GM12878 (cell line): ENCODE measurements around the gene DERL3. TPM values are rescaled to one million over a fixed set of nuclear protein-coding genes. Genes with fewer than 3 reads are reported as not detected.

ENCODE experiments used
- ATAC-seq: fragments of 200-7000 bp; cut with Tn5 transposase; 3 replicates; pipeline ENCODE4 v1.9.1; 2020; ENCODE audit warnings: mild to moderate bottlenecking, moderate library complexity
- BruUV-seq: library from RNA; stranded (reverse); fragments of 400-500 nt; replicated peaks from 2 replicates; lab custom pipeline; 2021; lab: Mats Ljungman, UMichigan
- CTCF ChIA-PET: fragments of 300-600 bp; sonication (Branson Sonifier 250); formaldehyde crosslinking; extraction: SDS; loops from one replicate; lab custom pipeline; 2021; ENCODE audit warnings: inconsistent platforms; lab: Yijun Ruan, JAX
- POLR2A ChIA-PET: fragments of 350-600 bp; formaldehyde crosslinking; extraction: SDS; loops from one replicate; lab custom pipeline; 2021; ENCODE audit warnings: inconsistent platforms; lab: Charles Lee
- RAD21 ChIA-PET: fragments of 300-600 bp; sonication (Branson Sonifier 250); formaldehyde crosslinking; loops from one replicate; lab custom pipeline; 2023; ENCODE audit warnings: antibody characterized with exemption; ENCODE audit not compliant: unreplicated experiment; lab: Charles Lee
- SMC1A ChIA-PET: fragments of 300-600 bp; sonication (Branson Sonifier 250); formaldehyde crosslinking; loops from one replicate; lab custom pipeline; 2023; ENCODE audit not compliant: unreplicated experiment, uncharacterized antibody; lab: Charles Lee
- DNase-seq: peaks from one replicate; pipeline ENCODE4 v3.0.0-alpha.2; 2011; ENCODE audit warnings: low read depth, low spot score
- FAIRE-seq: peaks from 3 replicates; lab custom pipeline; 2011; peaks lifted over from hg19 to GRCh38; lab: Jason Lieb, UNC
- H2AFZ ChIP-seq: 2 replicates; pipeline ENCODE4 v1.6.0; 2011; ENCODE audit warnings: low read depth, low read length, control low read depth; ENCODE audit not compliant: control insufficient read depth
- H3K27ac ChIP-seq: 2 replicates; pipeline ENCODE4 v1.5.1; 2011; ENCODE audit warnings: control low read depth; ENCODE audit not compliant: control insufficient read depth, insufficient read depth
- H3K27me3 ChIP-seq, 2 experiments: replicated peaks in 1 of 2; 2 replicates each; pipeline versions ENCODE4 v1.6.0 to v1.6.1; 2011; ENCODE audit warnings: low read length in 1 of 2; ENCODE audit not compliant: control insufficient read depth in 2 of 2, insufficient read depth in 2 of 2
- H3K36me3 ChIP-seq, 2 experiments: 2 replicates each; pipeline ENCODE4 v1.5.1; 2011; ENCODE audit warnings: low read length in 1 of 2; ENCODE audit not compliant: control insufficient read depth in 2 of 2, insufficient read depth in 2 of 2
- H3K4me1 ChIP-seq: 2 replicates; pipeline ENCODE4 v1.6.1; 2011; ENCODE audit warnings: mild to moderate bottlenecking, low read length, moderate library complexity, mixed read lengths; ENCODE audit not compliant: control insufficient read depth, insufficient read depth
- H3K4me2 ChIP-seq: 2 replicates; pipeline ENCODE4 v1.6.0; 2011; ENCODE audit warnings: control low read depth; ENCODE audit not compliant: control insufficient read depth, insufficient read depth
- H3K4me3 ChIP-seq: fragments of 200-600 bp; sonication (generic); 2 replicates; pipeline ENCODE4 v1.5.1; 2016
- H3K79me2 ChIP-seq: 2 replicates; pipeline ENCODE4 v1.6.0; 2011; ENCODE audit warnings: low read length; ENCODE audit not compliant: control insufficient read depth, insufficient read depth
- H3K9ac ChIP-seq: 2 replicates; pipeline ENCODE4 v1.8.0; 2011; ENCODE audit warnings: low read length, control low read depth, mixed read lengths; ENCODE audit not compliant: control insufficient read depth, insufficient read depth
- H3K9me3 ChIP-seq: replicated peaks from 3 replicates; pipeline ENCODE4 v1.5.1; 2011; ENCODE audit warnings: mild to moderate bottlenecking, low read length; ENCODE audit not compliant: control insufficient read depth, insufficient read depth
- H4K20me1 ChIP-seq: 2 replicates; pipeline ENCODE4 v1.6.0; 2011; ENCODE audit not compliant: control insufficient read depth, insufficient read depth
- BACH1 ChIP-seq: fragments of 450-650 bp; IDR thresholded peaks from 2 replicates; pipeline ENCODE4 v1.6.1; 2017; ENCODE audit warnings: mild to moderate bottlenecking, borderline replicate concordance
- BMI1 ChIP-seq: fragments of 450-650 bp; IDR thresholded peaks from 2 replicates; pipeline ENCODE4 v1.6.1; 2016; ENCODE audit warnings: mild to moderate bottlenecking, moderate library complexity, borderline replicate concordance
- CHD1 ChIP-seq: IDR thresholded peaks from 2 replicates; pipeline ENCODE4 v1.6.1; 2012; ENCODE audit warnings: low read depth, low read length, improper control_type of control experiment
- MTA2 ChIP-seq: fragments of 450-650 bp; IDR thresholded peaks from 2 replicates; pipeline ENCODE4 v1.6.1; 2016; ENCODE audit warnings: low read depth, mild to moderate bottlenecking, moderate library complexity
- NBN ChIP-seq: fragments of 450-650 bp; IDR thresholded peaks from 2 replicates; pipeline ENCODE4 v1.6.1; 2016
- NFXL1 ChIP-seq: fragments of 450-650 bp; IDR thresholded peaks from 2 replicates; pipeline ENCODE4 v1.6.1; 2017; ENCODE audit warnings: antibody characterized with exemption, mild to moderate bottlenecking, borderline replicate concordance
- RAD51 ChIP-seq: fragments of 450-650 bp; IDR thresholded peaks from 2 replicates; pipeline ENCODE4 v1.6.1; 2016; ENCODE audit warnings: moderate library complexity, mild to moderate bottlenecking, inconsistent platforms
- RCOR1 ChIP-seq: conservative IDR thresholded peaks from 2 replicates; pipeline ENCODE4 v1.6.1; 2012; ENCODE audit warnings: low read depth, low read length, improper control_type of control experiment
- SRF ChIP-seq, 2 experiments: IDR thresholded peaks; 2 replicates each; pipeline ENCODE4 v1.6.1; 2011; ENCODE audit warnings: low read depth in 2 of 2, low read length in 2 of 2, mild to moderate bottlenecking in 1 of 2, moderate library complexity in 1 of 2
- TCF12 ChIP-seq: IDR thresholded peaks from 2 replicates; pipeline ENCODE4 v1.6.1; 2011; ENCODE audit warnings: low read depth, mild to moderate bottlenecking, low read length
- WRNIP1 ChIP-seq: IDR thresholded peaks from 2 replicates; pipeline ENCODE4 v1.6.1; 2011; ENCODE audit warnings: low read depth, low read length, improper control_type of control experiment, borderline replicate concordance
- YBX1 ChIP-seq: fragments of 450-650 bp; IDR thresholded peaks from 2 replicates; pipeline ENCODE4 v1.6.1; 2016; ENCODE audit warnings: antibody characterized with exemption
- ZBTB4 ChIP-seq: fragments of 450-650 bp; formaldehyde crosslinking; IDR thresholded peaks from 2 replicates; pipeline ENCODE4 v1.4.0; 2022; ENCODE audit warnings: mild to moderate bottlenecking, moderate library complexity
- WGBS: methylation state at CpG from one replicate; pipeline ENCODE4 v1.1.6; 2016; ENCODE audit warnings: low lambda C conversion rate; ENCODE audit not compliant: insufficient replicate concordance, insufficient coverage; ENCODE audit errors: missing lambda C conversion rate; 5-methylcytosine and 5-hydroxymethylcytosine counted together
- in situ Hi-C: fragments of 300-500 bp; cut with MboI; formaldehyde crosslinking; loops from 9 replicates; pipeline ENCODE4 v1.14.3; 2018; ENCODE audit warnings: mixed read lengths
- intact Hi-C: fragments of 100-400 bp; cut with micrococcal nuclease; formaldehyde crosslinking; loops from one replicate; pipeline ENCODE4 v1.14.2; 2022; ENCODE audit not compliant: unreplicated experiment
- polyA plus RNA-seq, 11 experiments: library from polyadenylated mRNA; depleted of rRNA in 4 of 11; unstranded in 6 of 11; stranded (reverse) in 5 of 11; fragments of >200 nt; fragmentation: Nextera tagmentation in 4 of 11; fragmentation: Illumina TruSeq in 1 of 11; extraction: Ambion mirVana in 4 of 11; extraction: Trizol in 1 of 11; gene quantifications; 1 replicate in 1 of 11; 2 replicates in 10 of 11; pipeline versions ENCODE4 v1.2.1 to v1.2.3, GENCODE V29; 2011 to 2016; ENCODE audit warnings: inconsistent platforms in 2 of 11, missing spikeins in 2 of 11, low read depth in 1 of 11
- total RNA-seq, 4 experiments: library from RNA; depleted of rRNA in 3 of 4; stranded (reverse); fragments of >200 nt in 3 of 4; fragmentation: Illumina TruSeq in 1 of 4; extraction: Trizol in 1 of 4; gene quantifications; 2 replicates each; pipeline versions ENCODE4 v1.2.1 to v1.2.3, GENCODE V29; 2013 to 2021
- TF ChIP-seq, protein P1 (sequence below): IDR thresholded peaks from 2 replicates; pipeline ENCODE4 v1.6.1; 2011; ENCODE audit warnings: borderline replicate concordance, low read depth, mild to moderate bottlenecking, moderate library complexity, mixed read lengths, low read length; ENCODE audit not compliant: insufficient read depth; ENCODE audit errors: extremely low read length
- TF ChIP-seq, protein P2 (sequence below): fragments of 150-350 bp; IDR thresholded peaks from 2 replicates; pipeline ENCODE4 v1.6.1; 2016; ENCODE audit warnings: low read depth, low read length
- TF ChIP-seq, protein P3 (sequence below): IDR thresholded peaks from 2 replicates; pipeline ENCODE4 v1.6.1; 2012; ENCODE audit warnings: low read depth, low read length, improper control_type of control experiment

Gene DERL3
- total and polyA plus RNA-seq, 10 of the 15 experiments (the other 5 are each of a cell fraction or from before 2014, with no cell fraction given): 4.1 to 52.4 (median 14.1) TPM

- H3K27me3 ChIP-seq: no peaks in the 10 kb centered on the region
- CTCF ChIA-PET: interaction anchor here (0.5 to 2.0 kb wide), 2 partner anchors 9 to 18 kb away, joined by 3 to 4 read pairs; no protein-coding TSS in a partner anchor
- DNase-seq (no peak), ATAC-seq (no peak), FAIRE-seq (no peak)
- SMC1A ChIA-PET: interaction anchor here (1.1 to 1.2 kb wide), 2 partner anchors 26 to 46 kb away, joined by 3 to 4 read pairs; no protein-coding TSS in a partner anchor
- H2AFZ ChIP-seq: no peak overlapping the region
- BruUV-seq: no TSS peak
- no peak overlapping the region for H3K9ac ChIP-seq
- H3K4me3 ChIP-seq: no peak overlapping the region
- POLR2A ChIA-PET: interaction anchor here (1.8 kb wide), 1 partner anchor 19 kb away, joined by 4 read pairs; no protein-coding TSS in a partner anchor
- H3K36me3 ChIP-seq: peaks cover 43 to 61% of the 10 kb centered on the region in 2 experiments
- peaks cover 3% of the 10 kb centered on the region for H3K4me1 ChIP-seq
- H3K9me3 ChIP-seq: no peaks in the 10 kb centered on the region
- H3K4me2 ChIP-seq: no peak overlapping the region
- H4K20me1 ChIP-seq: no peaks in the 10 kb centered on the region; the same call in 1 of the 2 replicates
- no peaks in the 10 kb centered on the region; the same call in 1 of the 2 replicates for H3K79me2 ChIP-seq
- RAD21 ChIA-PET: no interaction called here
- WGBS: 73% methylated on average over 11 of the region's 13 CpGs
- in situ Hi-C loops: no loop called here
- H3K27ac ChIP-seq: no peak overlapping the region
- intact Hi-C loops: no loop called here
- TF ChIP-seq BACH1 (no peak), BMI1 (no peak), MTA2 (no peak), CHD1 (no peak), NBN (no peak), SRF (IDR thresholded peaks at IDR 0.05; ENCODE audit: low read depth in 2 of 2, low read length in 2 of 2) (no peak), WRNIP1 (no peak), TCF12 (no peak), ZBTB4 (CRISPR knock-in tag) (no peak), RAD51 (no peak), RCOR1 (no peak), NFXL1 (no peak), YBX1 (no peak)
- TF ChIP-seq, protein P1, sequence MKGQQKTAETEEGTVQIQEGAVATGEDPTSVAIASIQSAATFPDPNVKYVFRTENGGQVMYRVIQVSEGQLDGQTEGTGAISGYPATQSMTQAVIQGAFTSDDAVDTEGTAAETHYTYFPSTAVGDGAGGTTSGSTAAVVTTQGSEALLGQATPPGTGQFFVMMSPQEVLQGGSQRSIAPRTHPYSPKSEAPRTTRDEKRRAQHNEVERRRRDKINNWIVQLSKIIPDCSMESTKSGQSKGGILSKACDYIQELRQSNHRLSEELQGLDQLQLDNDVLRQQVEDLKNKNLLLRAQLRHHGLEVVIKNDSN: no peak
- TF ChIP-seq, protein P2, sequence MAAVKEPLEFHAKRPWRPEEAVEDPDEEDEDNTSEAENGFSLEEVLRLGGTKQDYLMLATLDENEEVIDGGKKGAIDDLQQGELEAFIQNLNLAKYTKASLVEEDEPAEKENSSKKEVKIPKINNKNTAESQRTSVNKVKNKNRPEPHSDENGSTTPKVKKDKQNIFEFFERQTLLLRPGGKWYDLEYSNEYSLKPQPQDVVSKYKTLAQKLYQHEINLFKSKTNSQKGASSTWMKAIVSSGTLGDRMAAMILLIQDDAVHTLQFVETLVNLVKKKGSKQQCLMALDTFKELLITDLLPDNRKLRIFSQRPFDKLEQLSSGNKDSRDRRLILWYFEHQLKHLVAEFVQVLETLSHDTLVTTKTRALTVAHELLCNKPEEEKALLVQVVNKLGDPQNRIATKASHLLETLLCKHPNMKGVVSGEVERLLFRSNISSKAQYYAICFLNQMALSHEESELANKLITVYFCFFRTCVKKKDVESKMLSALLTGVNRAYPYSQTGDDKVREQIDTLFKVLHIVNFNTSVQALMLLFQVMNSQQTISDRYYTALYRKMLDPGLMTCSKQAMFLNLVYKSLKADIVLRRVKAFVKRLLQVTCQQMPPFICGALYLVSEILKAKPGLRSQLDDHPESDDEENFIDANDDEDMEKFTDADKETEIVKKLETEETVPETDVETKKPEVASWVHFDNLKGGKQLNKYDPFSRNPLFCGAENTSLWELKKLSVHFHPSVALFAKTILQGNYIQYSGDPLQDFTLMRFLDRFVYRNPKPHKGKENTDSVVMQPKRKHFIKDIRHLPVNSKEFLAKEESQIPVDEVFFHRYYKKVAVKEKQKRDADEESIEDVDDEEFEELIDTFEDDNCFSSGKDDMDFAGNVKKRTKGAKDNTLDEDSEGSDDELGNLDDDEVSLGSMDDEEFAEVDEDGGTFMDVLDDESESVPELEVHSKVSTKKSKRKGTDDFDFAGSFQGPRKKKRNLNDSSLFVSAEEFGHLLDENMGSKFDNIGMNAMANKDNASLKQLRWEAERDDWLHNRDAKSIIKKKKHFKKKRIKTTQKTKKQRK: no peak
- TF ChIP-seq, protein P3, sequence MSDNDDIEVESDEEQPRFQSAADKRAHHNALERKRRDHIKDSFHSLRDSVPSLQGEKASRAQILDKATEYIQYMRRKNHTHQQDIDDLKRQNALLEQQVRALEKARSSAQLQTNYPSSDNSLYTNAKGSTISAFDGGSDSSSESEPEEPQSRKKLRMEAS: no peak
These were observed 14.1 kb downstream of the DERL3 start for GRCh38 chr22:23824476-23825245.
